ENCODE results near the gene MTCH1.

GRCh38 chr6:36929607-36930006 is 56.4 kb downstream of the MTCH1 start:
- TF ChIP-seq POLR2A (IDR thresholded peaks at IDR 0.05; ENCODE audit: low read length) (no peak), GATA1 (IDR thresholded peaks at IDR 0.05; ENCODE audit: low read depth, low read length) (no peak)
